IPS DF 6.9 (cell line): ENCODE measurements around the gene DOP1B.
"Not testable (repeated sequence)": the region's sequence is repeated elsewhere in the genome, so short reads cannot be mapped to it uniquely, and the experiment has no call there.

Experiments
- DNase-seq: peaks from one replicate; pipeline ENCODE4 v3.0.0-alpha.2; 2013; ENCODE audit warnings: low read depth, low spot score
- H3K27ac ChIP-seq: one replicate; pipeline ENCODE4 v1.5.1; 2013; ENCODE audit warnings: low read length, control low read depth
- H3K27me3 ChIP-seq: 2 replicates; pipeline ENCODE4 v1.6.1; 2013; ENCODE audit warnings: mild to moderate bottlenecking, low read length; ENCODE audit not compliant: control insufficient read depth, insufficient read depth
- H3K36me3 ChIP-seq: 2 replicates; pipeline ENCODE4 v1.6.1; 2013; ENCODE audit warnings: low read length; ENCODE audit not compliant: control insufficient read depth, insufficient read depth
- H3K4me1 ChIP-seq: 2 replicates; pipeline ENCODE4 v1.6.1; 2013; ENCODE audit warnings: low read length; ENCODE audit not compliant: control insufficient read depth, insufficient read depth
- H3K4me3 ChIP-seq: 2 replicates; pipeline ENCODE4 v1.5.1; 2013; ENCODE audit warnings: mild to moderate bottlenecking, low read length
- H3K9me3 ChIP-seq: 2 replicates; pipeline ENCODE4 v1.6.1; 2013; ENCODE audit warnings: low read length, inconsistent platforms; ENCODE audit not compliant: control insufficient read depth, insufficient read depth
- WGBS: extraction: QIAGEN DNeasy Blood & Tissue Kit; methylation state at CpG from one replicate; pipeline ENCODE4 v1.1.7; 2013; ENCODE audit warnings: mixed read lengths, missing lambda C conversion rate; ENCODE audit not compliant: insufficient read length, insufficient coverage; 5-methylcytosine and 5-hydroxymethylcytosine counted together

DOP1B gene

DNA sequence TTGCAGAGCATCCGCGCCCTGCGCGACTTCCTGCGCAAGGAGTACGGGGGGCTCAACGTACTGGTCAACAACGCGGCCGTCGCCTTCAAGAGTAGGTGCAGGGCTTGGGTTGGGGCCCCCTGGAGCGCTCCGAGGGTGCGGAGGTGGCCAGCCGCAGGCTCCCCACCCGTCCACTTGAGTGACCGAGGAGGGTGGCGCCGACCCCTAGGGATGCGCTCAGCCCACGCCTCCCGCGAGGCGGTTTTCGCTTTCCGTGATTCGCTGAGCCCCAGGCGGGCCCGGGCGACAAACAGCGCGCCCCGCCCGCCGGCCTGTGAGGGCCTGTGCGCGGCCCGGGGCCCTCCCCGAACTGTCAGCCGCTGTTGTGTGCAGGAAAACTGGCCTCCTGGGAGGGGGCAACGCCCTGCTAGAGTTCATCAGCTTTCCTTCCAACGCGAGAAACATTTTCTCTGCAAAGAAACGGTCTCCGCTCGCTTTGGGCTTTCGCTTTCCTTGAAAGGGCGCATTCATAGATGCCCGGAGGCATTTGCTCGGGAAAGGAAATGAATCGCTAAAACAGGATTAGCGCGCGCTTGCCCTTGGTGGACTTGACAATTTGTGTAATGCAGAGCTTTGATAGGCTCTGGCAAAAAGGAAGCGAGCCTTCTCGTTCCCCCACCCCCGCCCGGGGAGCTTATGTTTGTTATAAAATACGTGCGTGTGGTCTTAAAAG is 21.1 kb upstream of the DOP1B start:
- Histone ChIP-seq H3K27ac (no peak overlapping the region), H3K4me3 (peak overlapping the region; percentile 37), H3K27me3 (peaks cover 8% of the 10 kb centered on the region; the same call in 1 of the 2 replicates), H3K9me3 (no peaks in the 10 kb centered on the region), H3K36me3 (no peaks in the 10 kb centered on the region), H3K4me1 (no peaks in the 10 kb centered on the region; the same call in 1 of the 2 replicates)
- no peak for DNase-seq
- WGBS, result no CpG with 5 or more reads among the region's 60 CpGs

- H3K9me3 ChIP-seq, H3K27me3 ChIP-seq, H3K36me3 ChIP-seq, DNase-seq, H3K27ac ChIP-seq, H3K4me3 ChIP-seq, H3K4me1 ChIP-seq: not testable (repeated sequence)
- no CpG with 5 or more reads among the region's 13 CpGs for WGBS
These were observed 16.8 kb upstream of the DOP1B start for GRCh38 chr21:36139791-36140190.

- H3K27me3 ChIP-seq, result no peaks in the 10 kb centered on the region
- WGBS, result no CpG with 5 or more reads among the region's 6 CpGs
- peak; percentile 87 for DNase-seq
- no peaks in the 10 kb centered on the region for H3K4me1 ChIP-seq
- no peaks in the 10 kb centered on the region for H3K36me3 ChIP-seq
- H3K4me3 ChIP-seq, result no peak overlapping the region
- H3K9me3 ChIP-seq, result no peaks in the 10 kb centered on the region
- no peak overlapping the region for H3K27ac ChIP-seq
These were observed 15.1 kb upstream of the DOP1B start for GRCh38 chr21:36141513-36141925.

GRCh38 chr21:36144233-36144632 is 12.4 kb upstream of the DOP1B start:
- no CpG with 5 or more reads among the region's 6 CpGs for WGBS
- not testable (repeated sequence) for H3K27me3 ChIP-seq, DNase-seq, H3K4me1 ChIP-seq, H3K9me3 ChIP-seq, H3K27ac ChIP-seq, H3K4me3 ChIP-seq, H3K36me3 ChIP-seq

DNA sequence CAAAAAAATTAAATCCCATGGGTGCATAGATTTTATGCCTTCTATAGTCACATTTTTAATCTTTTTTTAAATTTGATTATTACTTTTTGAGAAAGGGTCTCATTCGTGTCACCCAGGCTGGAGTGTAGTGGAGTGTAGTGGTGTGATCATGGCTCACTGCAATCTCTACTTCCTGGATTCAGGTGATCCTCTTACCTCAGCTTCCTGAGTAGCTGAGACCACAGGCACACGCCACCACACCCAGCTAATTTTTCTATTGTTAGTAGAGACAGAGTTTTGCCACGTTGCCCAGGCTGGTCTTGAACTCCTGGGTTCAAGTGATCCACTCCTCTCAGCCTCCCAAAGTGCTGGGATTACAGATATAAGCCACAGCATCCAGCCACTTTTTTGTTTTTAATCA is 11.4 kb upstream of the DOP1B start:
- WGBS, result no CpG with 5 or more reads among the region's 3 CpGs
- no peaks in the 10 kb centered on the region for H3K9me3 ChIP-seq
- DNase-seq, result no peak
- H3K36me3 ChIP-seq, result no peaks in the 10 kb centered on the region
- H3K27ac ChIP-seq, result no peak overlapping the region
- no peaks in the 10 kb centered on the region for H3K4me1 ChIP-seq
- no peak overlapping the region for H3K4me3 ChIP-seq
- H3K27me3 ChIP-seq, result no peaks in the 10 kb centered on the region

DNA sequence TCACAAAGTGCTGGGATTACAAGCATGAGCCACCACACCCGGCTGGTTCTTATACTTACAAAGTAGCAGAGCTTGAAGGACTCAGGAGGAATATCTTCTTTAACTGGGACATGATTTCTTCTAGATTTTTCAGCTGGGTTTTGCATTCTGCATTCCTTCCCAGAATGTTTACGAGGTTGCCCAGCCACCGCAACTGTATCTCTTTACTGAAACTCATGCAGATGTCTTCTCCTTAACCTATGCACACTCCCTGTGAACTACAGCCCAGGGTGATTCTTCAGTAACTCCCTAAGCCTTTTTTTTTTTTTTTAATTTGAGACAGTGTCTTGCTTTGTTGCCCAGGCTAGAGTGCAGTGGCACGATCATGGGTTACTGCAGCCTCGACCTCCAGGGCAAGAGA is 8.7 kb upstream of the DOP1B start:
- Histone ChIP-seq H3K9me3 (no peaks in the 10 kb centered on the region), H3K4me3 (no peak overlapping the region), H3K27me3 (no peaks in the 10 kb centered on the region), H3K36me3 (no peaks in the 10 kb centered on the region), H3K27ac (no peak overlapping the region), H3K4me1 (no peaks in the 10 kb centered on the region)
- WGBS, result no CpG with 5 or more reads among the region's 5 CpGs
- no peak for DNase-seq

DNA sequence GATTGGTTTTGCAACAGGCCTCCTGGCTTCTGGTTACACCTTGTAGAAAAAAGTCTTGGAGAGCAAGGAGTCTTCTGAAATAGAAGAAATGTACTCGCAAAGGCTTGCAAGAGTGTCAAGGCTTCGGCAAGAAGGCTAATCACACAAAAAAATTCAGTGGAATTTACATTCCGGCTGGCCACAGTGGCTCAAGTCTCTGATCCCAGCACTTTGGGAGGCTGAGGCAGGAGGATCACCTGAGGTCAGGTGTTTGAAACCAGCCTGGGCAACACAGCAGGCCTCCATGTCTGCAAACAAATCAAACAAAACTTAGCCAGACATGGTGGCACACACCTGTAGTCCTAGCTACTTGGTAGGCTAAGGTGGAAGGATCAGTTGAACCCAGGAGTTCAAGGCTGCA is 7.7 kb upstream of the DOP1B start:
- DNase-seq, result no peak
- Histone ChIP-seq H3K27me3 (no peaks in the 10 kb centered on the region), H3K9me3 (no peaks in the 10 kb centered on the region), H3K4me3 (no peak overlapping the region), H3K4me1 (no peaks in the 10 kb centered on the region), H3K27ac (no peak overlapping the region), H3K36me3 (no peaks in the 10 kb centered on the region)
- WGBS, result no CpG with 5 or more reads among the region's 3 CpGs

DNA sequence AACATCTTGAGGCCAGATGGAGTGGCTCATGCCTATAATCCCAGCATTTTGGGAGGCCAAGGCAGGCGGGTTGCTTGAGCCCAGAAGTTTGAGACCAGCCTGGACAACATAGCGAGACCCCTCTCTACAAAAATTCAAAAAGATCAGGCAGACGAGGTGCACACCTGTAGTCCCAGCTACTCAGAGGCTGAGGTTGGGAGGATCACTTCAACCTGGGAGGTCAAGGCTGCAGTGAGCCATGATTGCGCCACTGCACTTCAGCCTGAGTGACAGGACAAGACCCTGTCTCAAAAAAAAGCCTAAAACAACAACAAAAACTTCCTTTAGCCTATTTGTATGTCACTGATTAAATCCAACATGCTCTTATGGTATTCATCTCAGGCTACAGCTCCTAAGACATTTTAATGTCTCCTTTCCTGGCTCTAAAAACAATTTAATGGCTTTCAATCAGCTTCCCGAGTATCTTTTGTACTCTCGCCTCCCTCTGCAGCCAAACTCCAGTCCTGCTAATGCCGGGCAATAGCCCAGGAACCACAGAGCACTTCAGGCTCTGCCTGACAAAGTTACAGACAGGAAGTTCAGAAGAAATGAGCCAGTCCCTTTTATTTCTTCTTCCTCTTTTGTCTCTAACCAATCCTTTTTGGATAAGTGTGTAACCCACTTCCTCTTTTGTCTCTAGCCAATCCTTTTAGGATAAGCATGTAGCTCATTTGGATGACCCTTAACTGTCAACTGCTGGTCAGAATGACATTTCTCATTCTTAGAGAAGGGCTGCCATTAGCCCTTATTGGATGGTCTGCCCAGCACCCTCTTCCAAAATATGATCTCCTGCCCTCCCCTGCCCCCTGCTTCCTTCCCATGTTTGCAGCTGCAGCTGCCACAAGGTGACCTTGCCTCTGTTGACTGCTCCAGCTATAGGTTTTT is 6.6 kb upstream of the DOP1B start:
- no peak overlapping the region for H3K27ac ChIP-seq
- no CpG with 5 or more reads among the region's 7 CpGs for WGBS
- DNase-seq, result no peak

DNA sequence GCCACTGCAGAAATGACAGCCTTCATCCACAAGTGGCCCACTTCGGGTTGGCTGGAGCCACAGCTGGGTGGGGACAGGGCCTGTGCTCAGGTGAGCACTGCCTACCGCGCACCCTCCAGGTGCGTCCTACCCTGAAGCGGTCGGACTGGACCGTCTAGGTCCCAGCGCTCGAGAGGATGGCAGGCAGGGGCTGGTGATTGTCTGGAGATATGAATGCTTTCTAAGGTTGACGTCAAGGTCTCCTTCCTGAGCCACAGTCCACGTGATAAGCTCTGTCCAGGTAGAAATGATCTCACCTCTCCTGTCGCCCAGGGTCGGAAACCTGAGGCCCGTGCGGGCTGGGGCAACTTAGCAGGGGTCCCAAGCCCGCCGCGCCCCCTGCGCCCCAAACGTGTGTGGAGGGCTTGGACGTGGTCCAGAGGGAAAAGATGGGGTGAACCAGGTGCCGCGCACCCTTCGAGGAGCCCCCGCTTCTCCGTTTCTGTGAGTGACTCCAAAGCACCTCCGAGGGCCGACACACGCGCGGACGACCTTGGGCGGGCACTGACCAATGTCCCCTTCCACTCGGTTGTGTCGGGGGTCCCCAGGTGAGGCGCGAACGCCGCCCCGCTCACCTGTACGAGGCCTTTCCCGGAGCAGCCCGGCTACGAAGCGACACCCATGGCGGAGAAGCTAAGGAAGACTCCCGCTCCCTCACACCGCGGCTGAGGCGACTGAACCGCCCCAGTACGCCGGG is 853 bp upstream of the DOP1B start:
- H3K27ac ChIP-seq, result no peak overlapping the region
- no peak for DNase-seq
- H3K4me3 ChIP-seq, result peak overlapping the region; percentile 59
- peaks cover 5% of the 10 kb centered on the region; the same call in 1 of the 2 replicates for H3K27me3 ChIP-seq
- no peaks in the 10 kb centered on the region for H3K9me3 ChIP-seq
- H3K4me1 ChIP-seq, result peaks cover 3% of the 10 kb centered on the region; the same call in 1 of the 2 replicates
- WGBS, result no CpG with 5 or more reads among the region's 53 CpGs
- H3K36me3 ChIP-seq, result no peaks in the 10 kb centered on the region

More for the DNA sequence above, 6.6 kb upstream of the DOP1B start:
- no peaks in the 10 kb centered on the region for H3K9me3 ChIP-seq
- no peaks in the 10 kb centered on the region; the same call in 1 of the 2 replicates for H3K27me3 ChIP-seq
- H3K4me3 ChIP-seq, result no peak overlapping the region
- H3K4me1 ChIP-seq, result no peaks in the 10 kb centered on the region
- H3K36me3 ChIP-seq, result no peaks in the 10 kb centered on the region

GRCh38 chr21:36156339-36156814 is 247 bp upstream of the DOP1B start:
- H3K27me3 ChIP-seq, result peaks cover 5% of the 10 kb centered on the region; the same call in 1 of the 2 replicates
- peaks cover 3% of the 10 kb centered on the region; the same call in 1 of the 2 replicates for H3K4me1 ChIP-seq
- H3K4me3 ChIP-seq, result peak overlapping the region; percentile 98
- DNase-seq, result peak; percentile 83
- H3K9me3 ChIP-seq, result no peaks in the 10 kb centered on the region
- WGBS, result no CpG with 5 or more reads among the region's 43 CpGs
- no peaks in the 10 kb centered on the region for H3K36me3 ChIP-seq
- H3K27ac ChIP-seq, result no peak overlapping the region
